Measurements from ENCODE around the gene NAALADL2.

GRCh38 chr3:175573226-175573625 is 714.1 kb downstream of the NAALADL2 start:
- no peak for TF ChIP-seq CTCF (IDR thresholded peaks at IDR 0.05)
- no peak for TF ChIP-seq EZH2 (IDR thresholded peaks at IDR 0.05; ENCODE audit: borderline replicate concordance, insufficient read depth, low read depth, low read length, poor library complexity, severe bottlenecking)

Measured in B cell (primary cell).